Parathyroid adenoma (tissue), 2 donors: Measurements from ENCODE around the gene ZNF609.

Source experiments
- H2AFZ ChIP-seq: fragments of 300-600 bp; sonication (generic); one replicate; pipeline ENCODE4 v1.7.0; 2017; ENCODE audit warnings: antibody characterized with exemption, mild to moderate bottlenecking
- H3K27ac ChIP-seq: fragments of 300-600 bp; sonication (generic); one replicate; pipeline ENCODE4 v1.7.0; 2017
- H3K27me3 ChIP-seq: fragments of 300-600 bp; sonication (generic); one replicate; pipeline ENCODE4 v1.7.0; 2017; ENCODE audit warnings: low read length; ENCODE audit not compliant: control insufficient read depth, insufficient read depth
- H3K36me3 ChIP-seq: fragments of 300-600 bp; sonication (generic); one replicate; pipeline ENCODE4 v1.7.0; 2017; ENCODE audit warnings: low read length; ENCODE audit not compliant: control insufficient read depth, insufficient read depth
- H3K4me1 ChIP-seq: fragments of 300-600 bp; sonication (generic); one replicate; pipeline ENCODE4 v1.7.0; 2017; ENCODE audit warnings: control low read depth
- H3K4me2 ChIP-seq: fragments of 300-600 bp; sonication (generic); one replicate; pipeline ENCODE4 v1.7.0; 2017; ENCODE audit warnings: low read length
- H3K4me3 ChIP-seq: fragments of 300-600 bp; sonication (generic); one replicate; pipeline ENCODE4 v1.7.0; 2017; ENCODE audit warnings: low read depth, low read length
- H3K79me2 ChIP-seq: fragments of 300-600 bp; sonication (generic); one replicate; pipeline ENCODE4 v1.7.0; 2017; ENCODE audit warnings: control low read depth
- H3K9ac ChIP-seq: fragments of 300-600 bp; sonication (generic); one replicate; pipeline ENCODE4 v1.7.0; 2017; ENCODE audit warnings: mild to moderate bottlenecking
- H3K9me3 ChIP-seq: fragments of 300-600 bp; sonication (generic); one replicate; pipeline ENCODE4 v1.7.0; 2017; ENCODE audit warnings: low read length; ENCODE audit not compliant: control insufficient read depth
- CTCF ChIP-seq: fragments of 300-600 bp; sonication (generic); IDR thresholded peaks from one replicate; pipeline ENCODE4 v1.7.0; 2017; ENCODE audit warnings: antibody characterized with exemption, mild to moderate bottlenecking
- donor health status: primary hyperparathyroidism.

ZNF609 gene

DNA sequence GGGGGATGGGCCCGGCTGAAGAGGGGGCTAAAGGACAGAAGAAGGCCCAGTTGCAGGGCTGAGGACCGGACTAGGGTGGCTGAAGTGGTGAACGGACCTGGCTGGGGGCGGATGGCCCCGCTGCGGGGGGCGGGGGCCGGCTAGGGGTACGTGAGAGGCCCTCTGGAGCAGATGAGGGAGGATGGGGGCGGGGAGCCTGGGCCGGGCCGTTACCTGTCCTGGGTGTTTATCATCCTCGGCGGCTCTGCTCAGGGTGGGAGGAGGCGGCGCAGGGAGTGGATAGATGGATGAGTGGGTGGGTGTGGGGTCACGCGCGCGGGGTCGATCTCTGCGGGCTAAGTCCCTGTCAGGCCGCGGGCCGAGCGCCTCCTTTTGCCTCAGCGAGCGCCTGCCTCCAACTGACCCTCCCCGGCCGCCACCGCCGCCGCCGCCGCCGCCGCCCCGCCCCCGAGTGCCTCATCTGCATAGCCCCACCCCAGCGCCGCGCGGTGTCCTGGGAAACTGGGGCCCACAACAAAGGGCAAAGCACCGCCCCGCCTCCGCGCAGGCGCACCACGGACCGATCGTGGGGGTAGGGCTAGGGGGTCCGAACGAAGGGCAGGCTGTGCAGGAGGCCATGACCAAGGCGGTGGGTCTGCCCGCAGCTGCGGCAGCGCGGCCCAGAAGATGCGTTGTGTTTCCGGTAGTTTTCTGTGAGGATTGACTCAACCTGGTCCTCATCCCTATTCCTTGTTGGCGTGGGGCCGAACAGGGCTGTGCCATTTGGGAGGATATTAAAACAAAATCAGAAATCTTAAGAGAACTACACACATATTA lies 242.6 kb downstream of the ZNF609 start:
- peak overlapping the region; percentile 84 for H2AFZ ChIP-seq
- peak overlapping the region; percentile 87 for H3K27ac ChIP-seq
- H3K4me2 ChIP-seq, result peak overlapping the region; percentile 84
- H3K4me3 ChIP-seq, result peak overlapping the region; percentile 85
- H3K9ac ChIP-seq, result peak overlapping the region; percentile 76
- no peaks in the 10 kb centered on the region for H3K27me3 ChIP-seq
- no peaks in the 10 kb centered on the region for H3K9me3 ChIP-seq
- no peaks in the 10 kb centered on the region for H3K36me3 ChIP-seq
- no peak for TF ChIP-seq CTCF
- H3K79me2 ChIP-seq, result peaks cover 22% of the 10 kb centered on the region
- H3K4me1 ChIP-seq, result peaks cover 16% of the 10 kb centered on the region

DNA sequence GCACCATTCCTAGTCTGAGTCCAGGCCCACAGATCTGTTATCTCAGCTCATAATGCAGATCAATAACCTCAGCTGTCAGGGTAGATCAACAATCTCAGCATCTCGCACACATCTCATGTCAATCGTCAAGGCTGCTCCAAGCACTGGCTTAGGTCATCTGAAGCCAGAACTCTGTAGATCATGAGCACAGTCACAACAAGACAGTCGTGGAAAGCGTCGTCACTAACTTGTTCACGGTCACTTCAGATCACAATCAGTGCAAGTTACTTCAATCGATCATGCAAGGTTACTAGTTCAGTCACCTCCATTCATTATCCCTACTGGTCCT lies 243.2 kb downstream of the ZNF609 start:
- Histone ChIP-seq H3K9me3 (no peaks in the 10 kb centered on the region), H3K4me2 (peak overlapping the region; percentile 84), H3K36me3 (no peaks in the 10 kb centered on the region), H3K4me3 (peak overlapping the region; percentile 85), H2AFZ (peak overlapping the region; percentile 84), H3K79me2 (peaks cover 22% of the 10 kb centered on the region), H3K4me1 (peaks cover 14% of the 10 kb centered on the region), H3K27me3 (no peaks in the 10 kb centered on the region), H3K27ac (peak overlapping the region; percentile 87), H3K9ac (no peak overlapping the region)
- no peak for TF ChIP-seq CTCF

- no peak overlapping the region for H3K27ac ChIP-seq
- no peak overlapping the region for H3K4me2 ChIP-seq
- H3K9ac ChIP-seq, result no peak overlapping the region
- H3K27me3 ChIP-seq, result no peaks in the 10 kb centered on the region
- H3K4me3 ChIP-seq, result no peak overlapping the region
- H3K79me2 ChIP-seq, result peaks cover 16% of the 10 kb centered on the region
- no peaks in the 10 kb centered on the region for H3K36me3 ChIP-seq
- TF ChIP-seq CTCF, result no peak
- peaks cover 9% of the 10 kb centered on the region for H3K4me1 ChIP-seq
- H3K9me3 ChIP-seq, result no peaks in the 10 kb centered on the region
- no peak overlapping the region for H2AFZ ChIP-seq
Observed at GRCh38 chr15:64705006-64705405, 244.6 kb downstream of the ZNF609 start.

DNA sequence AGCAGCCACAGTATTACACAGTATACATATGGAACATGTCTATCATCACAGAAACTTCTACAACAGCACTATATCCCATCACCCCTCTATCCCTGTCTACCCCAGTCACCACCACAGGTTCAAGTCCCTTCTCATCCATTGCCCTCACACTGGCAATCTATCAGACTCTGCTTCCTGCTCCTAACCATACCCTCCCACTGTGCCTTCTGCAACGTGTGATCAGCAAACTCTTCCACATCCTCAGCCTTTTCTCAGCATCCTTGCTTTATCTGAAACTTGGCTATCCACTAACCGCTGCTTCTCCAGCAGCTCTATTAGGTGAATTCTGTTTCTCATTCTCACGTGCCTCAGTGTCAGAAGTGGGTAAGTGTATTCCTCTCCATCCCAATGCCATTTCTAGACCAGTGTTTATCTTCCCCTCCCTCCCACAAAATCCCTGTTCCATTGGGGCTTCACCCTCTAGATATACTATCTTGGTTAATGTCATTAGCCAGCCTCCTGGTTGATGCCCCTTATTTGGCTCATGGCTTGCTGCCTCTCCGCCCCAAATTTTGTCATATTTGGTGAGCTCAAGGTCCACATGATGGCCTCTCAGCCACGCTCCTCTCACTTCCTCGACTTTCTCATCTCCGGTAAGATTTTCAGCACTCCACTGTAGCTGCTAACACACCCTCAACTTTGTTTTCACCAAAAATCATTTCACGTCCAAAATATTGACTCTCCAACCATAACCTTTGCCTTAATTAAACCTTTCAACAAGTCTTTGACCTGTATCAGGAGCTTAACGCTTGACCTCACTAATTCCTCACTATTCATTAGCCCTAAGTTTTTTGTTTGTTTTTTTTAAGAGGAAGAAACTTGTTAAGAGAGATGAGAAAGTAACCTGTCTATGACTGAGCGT lies 245.9 kb downstream of the ZNF609 start:
- H3K4me3 ChIP-seq, result no peak overlapping the region
- no peaks in the 10 kb centered on the region for H3K27me3 ChIP-seq
- H3K9ac ChIP-seq, result no peak overlapping the region
- no peaks in the 10 kb centered on the region for H3K36me3 ChIP-seq
- no peak overlapping the region for H3K4me2 ChIP-seq
- H3K79me2 ChIP-seq, result peaks cover 13% of the 10 kb centered on the region
- no peak for TF ChIP-seq CTCF
- H3K9me3 ChIP-seq, result no peaks in the 10 kb centered on the region
- no peak overlapping the region for H2AFZ ChIP-seq
- no peak overlapping the region for H3K27ac ChIP-seq
- H3K4me1 ChIP-seq, result peaks cover 7% of the 10 kb centered on the region
